GM15510 (cell line): Measurements from ENCODE around the gene PDE4D.

Experiments
- POLR2A ChIP-seq: IDR thresholded peaks from 3 replicates; pipeline ENCODE4 v1.6.1; 2011; ENCODE audit warnings: borderline replicate concordance; ENCODE audit not compliant: insufficient read length; ENCODE audit errors: extremely low read depth

The PDE4D gene

DNA sequence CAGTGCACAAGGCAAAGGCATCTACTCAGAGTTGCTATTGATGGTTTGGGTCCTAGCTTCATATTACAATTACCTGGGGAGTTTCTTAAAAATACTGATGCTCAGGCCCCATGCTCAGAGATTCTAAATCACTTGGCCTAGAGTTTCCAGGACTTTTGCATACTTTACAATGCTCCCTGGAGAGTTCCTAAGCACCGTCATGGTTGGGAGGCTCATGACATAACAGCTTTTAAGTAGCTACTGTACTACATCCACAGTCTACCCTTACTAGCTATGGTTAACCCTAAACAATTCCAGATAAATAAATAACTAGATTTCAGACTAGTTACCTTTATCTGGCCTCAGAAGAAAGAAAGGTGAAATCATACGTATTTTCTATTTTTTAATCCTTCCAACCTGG, 414.4 kb downstream of the PDE4D start:
- no peak for TF ChIP-seq POLR2A

DNA sequence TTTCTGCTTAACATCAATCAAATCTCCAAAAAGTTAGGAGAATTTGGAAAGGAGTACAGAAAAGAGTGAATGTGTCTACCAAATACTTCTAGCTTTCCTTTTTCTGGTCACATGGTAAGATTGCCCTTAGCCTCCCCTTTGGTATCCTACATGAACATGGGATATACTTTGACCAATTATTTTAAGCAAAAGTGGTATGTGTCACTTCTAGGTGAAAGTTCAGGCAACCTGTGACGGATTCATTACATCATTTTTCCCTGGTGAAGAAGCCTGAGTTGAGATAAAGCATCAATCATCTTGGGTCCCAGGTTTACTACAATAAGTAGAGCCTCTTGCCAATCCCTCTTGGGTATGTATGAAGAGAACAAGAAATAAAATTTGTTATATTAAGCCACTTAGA, 419.2 kb downstream of the PDE4D start:
- TF ChIP-seq POLR2A = no peak

DNA sequence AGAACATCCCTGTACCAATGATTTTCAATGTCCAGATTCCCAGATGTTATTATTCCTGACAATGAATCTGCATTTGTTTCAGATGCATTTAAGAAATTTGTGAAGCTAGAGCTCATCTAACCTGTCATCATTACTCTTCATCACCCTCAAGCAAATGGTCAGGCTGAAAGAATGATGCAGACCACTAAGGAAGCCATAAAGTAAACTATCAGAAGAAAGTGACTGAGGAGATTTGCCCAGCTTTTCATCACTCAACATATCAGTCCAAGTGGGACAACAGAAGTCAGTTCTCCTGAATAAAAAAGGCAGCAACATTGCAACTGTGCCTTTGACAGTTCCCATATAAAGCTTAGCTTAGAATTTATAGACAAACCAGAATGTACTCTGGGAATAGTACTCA, 419.9 kb downstream of the PDE4D start:
- TF ChIP-seq POLR2A = no peak

DNA sequence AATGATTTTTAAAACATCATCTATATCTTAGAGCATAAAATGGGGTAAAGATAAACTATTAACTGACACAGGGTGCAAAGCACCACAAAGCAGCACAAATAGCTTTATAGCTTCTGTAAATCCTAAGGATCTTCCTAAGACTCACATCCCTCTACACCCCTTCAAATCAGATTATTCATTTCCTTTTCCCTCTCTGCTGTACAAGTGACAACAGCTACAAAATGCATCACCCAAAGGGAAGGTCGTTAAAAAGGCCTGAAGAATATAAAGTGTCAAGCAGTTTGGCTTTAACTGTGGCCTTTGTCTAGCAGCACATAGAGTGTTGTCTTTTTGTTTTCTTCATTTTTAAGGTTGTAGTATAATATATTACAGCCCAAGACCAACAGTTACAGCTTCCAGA, 422.1 kb downstream of the PDE4D start:
- no peak for TF ChIP-seq POLR2A

DNA sequence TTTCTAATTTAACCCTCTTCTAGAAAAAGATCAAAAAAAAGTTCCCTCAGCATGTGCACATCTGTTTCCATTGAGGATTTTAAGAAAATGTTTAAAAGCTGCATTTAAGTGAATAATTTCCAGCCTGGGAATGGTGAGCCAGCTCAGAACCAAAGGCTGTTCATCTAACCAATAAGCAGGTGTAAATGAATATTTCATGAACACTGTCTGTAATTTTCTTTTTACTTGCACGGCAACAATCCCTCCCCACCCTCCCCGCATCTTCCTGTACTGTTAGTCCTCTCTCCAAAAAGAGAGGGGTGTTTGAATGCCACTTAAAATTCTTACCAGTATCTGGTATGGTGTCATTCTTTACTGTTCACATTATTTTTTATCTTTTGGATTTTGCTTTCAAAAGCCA, 425.6 kb downstream of the PDE4D start:
- no peak for TF ChIP-seq POLR2A

DNA sequence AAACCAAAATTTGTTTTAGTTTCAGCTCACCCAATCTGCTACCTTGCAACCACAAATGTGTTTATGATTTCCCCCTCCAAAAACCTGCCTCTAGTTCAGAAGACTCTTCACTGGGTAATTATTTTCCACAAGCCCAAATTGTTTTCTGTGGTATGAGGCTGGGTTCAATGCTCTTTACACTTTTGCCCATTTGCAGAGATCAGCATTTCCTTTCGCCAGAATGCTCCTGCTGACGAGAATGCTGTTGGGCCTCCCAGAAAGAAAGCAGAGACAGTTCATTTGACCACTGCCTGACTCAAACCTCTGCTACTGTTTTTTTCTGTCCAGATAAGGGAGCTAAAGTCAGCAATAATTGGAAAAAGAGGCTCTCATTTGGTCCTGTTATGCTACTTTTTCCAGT, 427.3 kb downstream of the PDE4D start:
- no peak for TF ChIP-seq POLR2A

DNA sequence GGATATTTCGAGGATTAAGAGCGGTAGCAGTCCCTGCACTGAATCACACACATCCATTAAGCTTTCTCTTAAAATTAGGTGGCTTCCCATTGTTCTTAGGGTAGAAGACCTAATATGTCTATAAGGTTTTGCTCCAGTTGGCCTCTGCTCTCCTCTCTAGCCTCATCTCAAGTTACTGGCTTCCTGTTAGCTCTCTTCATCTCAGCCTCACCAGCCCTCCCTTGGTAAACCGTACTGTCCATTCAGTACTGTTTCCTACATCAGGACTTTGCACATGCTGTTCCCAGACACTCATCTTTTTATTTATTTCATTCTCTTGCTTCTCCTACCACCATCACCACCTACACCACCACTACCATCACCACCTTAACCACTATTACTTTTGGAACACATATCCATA, 428.6 kb downstream of the PDE4D start:
- TF ChIP-seq POLR2A = no peak

DNA sequence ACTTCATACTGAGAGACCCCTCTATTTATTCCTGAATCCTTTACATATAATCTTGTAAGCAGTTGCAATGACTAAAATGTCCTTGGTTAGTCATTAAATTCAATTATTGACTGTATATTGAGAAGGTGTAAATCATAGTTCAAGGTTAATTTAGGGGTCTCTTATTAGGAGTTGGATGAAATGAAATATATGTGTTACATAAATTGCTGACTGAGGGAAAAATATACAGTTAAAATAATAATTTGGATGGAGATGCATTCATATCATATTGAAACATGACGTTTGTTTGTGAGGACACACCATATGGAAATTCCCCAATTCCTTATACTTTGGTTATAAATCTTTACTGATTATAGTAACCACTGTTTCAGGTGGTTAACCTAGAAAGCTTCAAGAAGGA, 430.6 kb downstream of the PDE4D start:
- TF ChIP-seq POLR2A = no peak

DNA sequence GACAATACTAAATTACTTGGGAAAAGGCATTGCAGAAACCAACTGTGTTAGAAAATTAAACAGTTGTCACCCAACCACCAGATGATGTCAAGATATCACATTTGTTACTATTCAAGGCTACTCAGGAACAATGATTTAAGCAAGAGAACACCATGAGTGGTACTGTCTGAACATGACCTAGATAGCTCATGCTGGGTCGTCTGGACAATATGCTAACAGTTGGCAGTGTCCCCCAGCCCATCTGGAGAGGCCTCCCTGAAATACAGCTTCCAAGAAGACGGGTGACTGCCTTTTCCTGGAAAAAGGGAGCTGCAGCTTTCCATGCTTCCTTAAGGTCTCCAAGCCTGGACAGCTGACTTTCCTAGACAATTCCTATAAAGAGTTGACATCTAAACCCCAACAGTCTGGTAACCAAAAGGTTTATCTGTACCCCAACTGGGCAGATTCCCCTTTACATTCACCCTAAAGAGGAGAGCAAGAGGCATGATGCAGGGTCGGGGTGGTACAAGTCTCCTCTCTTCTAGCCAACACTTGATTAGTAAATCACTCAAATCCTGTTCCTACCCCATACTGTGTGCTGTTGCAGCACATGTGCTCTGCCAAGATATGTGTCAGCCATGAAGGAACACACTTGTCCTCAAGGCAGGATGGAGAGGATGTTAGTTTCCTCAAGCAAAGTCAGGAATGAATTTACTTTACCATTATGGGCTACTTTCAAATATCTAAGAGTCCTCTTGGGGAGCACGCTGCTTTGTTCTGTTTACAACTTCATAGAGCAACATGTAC, 433.0 kb downstream of the PDE4D start:
- TF ChIP-seq POLR2A = no peak

DNA sequence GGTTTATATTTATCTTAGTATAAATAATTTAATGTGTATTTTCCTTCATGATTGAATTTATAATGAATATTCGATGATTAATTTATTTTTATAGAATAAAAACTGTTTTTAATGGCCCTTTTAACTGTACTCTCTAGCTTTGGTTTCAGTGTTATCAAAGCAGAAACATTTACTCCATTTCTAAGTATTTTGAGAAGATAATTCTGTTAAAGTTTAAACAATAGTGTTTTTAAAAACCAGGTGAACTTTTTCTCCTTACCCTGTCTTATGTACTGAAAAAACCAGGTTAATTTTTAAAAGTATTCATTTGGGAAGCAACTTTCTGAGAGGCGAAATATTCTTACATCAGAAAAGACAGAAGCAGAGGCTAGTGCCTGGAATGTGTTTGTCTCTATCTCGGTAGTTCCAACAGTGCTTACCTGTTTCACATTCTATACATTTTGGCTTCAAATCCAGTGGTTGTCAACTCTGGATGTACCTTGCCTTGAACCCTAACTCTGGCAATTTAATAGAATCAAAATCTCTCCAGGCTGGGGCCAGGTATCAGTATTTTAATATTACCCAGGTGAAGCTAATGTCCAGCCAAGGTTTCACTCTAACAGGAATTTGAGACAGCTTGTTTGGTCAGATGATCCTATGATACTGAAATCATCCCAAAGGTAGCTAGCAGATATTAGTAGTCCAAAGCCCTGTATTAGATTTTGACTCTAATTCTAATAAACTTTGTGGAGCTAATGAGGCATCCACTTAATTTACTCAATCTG, 434.4 kb downstream of the PDE4D start:
- TF ChIP-seq POLR2A = no peak

DNA sequence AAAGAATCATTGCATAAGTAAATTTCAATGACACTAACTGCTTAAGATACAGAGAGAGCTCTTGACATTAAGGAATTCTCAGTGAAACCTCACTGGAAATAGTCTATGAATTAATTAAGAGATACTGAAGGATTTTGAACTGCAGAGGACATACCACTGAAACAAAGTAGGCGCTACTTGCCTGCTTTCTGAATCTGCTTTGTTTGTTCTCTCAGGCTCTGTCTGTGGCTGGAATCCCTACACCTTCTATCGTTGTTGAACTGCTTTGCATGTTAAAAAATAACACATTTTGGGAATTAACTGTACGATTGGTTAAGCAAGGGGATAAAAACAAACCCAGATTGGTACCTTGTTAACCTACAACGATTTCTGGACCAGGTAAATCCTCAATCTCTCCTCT, 435.2 kb downstream of the PDE4D start:
- no peak for TF ChIP-seq POLR2A

DNA sequence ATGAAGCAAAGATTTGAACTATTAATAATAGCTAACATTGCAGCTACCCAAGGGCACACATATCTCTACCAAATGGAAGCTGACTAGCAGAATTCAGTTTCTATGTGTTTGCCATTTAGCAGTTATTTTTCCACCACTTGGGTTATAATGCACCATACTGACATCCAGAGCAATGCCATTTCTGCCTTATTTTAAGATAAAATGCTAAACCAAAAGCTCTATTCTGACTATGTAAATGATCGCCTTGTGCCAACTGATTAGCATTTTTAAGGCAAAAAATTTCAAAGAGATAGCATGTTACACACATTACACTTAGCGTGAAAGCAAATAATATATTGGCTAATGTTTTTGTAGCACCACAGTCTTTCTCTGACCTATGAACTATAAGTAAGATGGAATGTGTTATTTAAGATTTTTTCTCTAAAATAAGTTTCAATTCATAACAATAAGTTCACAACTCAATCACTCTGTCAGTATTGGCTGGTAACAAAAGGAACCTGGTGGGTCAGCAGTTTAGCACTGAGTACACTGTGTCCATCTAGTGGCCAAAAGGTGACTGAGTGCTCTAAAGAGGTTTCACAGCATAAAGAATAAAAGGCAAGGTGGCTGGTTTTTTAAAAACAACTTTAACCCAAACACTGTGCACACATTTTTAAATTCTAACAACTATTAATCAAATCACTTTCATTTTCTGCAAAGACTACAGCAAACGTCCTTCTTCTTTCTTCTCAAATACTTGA, 443.5 kb downstream of the PDE4D start:
- TF ChIP-seq POLR2A = no peak

DNA sequence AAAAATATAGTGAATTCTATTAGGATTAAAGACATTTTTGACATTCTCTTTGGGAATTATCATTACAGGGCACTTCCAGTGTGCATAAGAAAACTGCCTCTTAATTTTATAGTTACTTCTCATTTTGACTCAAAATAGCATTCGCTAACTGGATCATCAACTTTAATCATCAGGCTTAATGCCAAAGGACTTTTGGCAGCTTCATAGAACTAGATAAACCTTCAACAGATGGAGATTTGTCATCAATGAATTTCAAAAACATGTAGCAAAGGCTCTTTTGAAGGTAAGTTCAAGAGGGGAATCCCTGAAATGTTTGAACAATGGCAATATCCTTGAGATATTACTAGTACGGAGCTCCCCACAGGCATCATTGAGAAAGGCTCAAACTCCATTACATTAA, 447.2 kb downstream of the PDE4D start:
- no peak for TF ChIP-seq POLR2A

DNA sequence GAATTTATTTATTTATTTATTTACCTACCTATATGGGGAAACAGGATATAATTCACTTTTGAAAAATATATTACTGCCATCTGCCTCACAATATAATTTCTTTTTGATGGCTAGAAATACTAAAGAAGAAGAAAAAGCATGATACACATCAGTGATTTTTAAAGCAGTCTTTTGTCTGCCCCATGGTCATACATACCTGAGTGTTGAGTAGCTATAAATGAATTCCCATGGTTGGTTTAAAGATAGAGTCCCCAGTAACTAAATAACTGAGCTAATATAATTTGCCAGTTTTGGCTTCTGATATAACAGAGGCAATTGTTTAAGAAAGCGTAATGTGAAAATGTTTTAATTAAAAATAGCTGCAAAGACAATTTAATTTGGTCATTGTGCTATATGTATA, 447.8 kb downstream of the PDE4D start:
- no peak for TF ChIP-seq POLR2A

DNA sequence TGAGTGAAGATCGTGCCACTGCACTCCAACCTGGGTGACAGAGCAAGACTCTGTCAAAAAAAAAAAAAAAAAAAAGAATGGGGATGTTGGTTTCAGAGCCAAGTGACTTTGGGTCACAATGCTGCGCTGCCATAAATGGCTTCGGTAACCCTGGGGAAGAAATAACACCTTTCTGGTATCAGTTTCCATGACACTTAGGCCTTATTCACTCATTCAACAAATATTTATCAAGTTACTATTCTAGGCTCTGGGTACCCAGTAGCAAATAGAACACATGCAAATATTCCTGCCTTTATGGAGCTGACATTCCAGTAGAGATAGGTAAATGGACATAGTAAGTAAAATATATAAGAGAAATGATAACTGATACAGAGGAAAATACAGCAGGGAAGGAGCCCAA, 454.2 kb downstream of the PDE4D start:
- no peak for TF ChIP-seq POLR2A
